HG03558 (cell line): ENCODE data around the gene ADSS1.

Experiments used
- ATAC-seq: cut with Tn5 transposase; IDR thresholded peaks from one replicate; pipeline ENCODE4 v1.9.1; 2021; ENCODE audit warnings: moderate number of reproducible peaks; ENCODE audit not compliant: unreplicated experiment; ENCODE audit errors: extremely low read depth

ADSS1 gene

DNA sequence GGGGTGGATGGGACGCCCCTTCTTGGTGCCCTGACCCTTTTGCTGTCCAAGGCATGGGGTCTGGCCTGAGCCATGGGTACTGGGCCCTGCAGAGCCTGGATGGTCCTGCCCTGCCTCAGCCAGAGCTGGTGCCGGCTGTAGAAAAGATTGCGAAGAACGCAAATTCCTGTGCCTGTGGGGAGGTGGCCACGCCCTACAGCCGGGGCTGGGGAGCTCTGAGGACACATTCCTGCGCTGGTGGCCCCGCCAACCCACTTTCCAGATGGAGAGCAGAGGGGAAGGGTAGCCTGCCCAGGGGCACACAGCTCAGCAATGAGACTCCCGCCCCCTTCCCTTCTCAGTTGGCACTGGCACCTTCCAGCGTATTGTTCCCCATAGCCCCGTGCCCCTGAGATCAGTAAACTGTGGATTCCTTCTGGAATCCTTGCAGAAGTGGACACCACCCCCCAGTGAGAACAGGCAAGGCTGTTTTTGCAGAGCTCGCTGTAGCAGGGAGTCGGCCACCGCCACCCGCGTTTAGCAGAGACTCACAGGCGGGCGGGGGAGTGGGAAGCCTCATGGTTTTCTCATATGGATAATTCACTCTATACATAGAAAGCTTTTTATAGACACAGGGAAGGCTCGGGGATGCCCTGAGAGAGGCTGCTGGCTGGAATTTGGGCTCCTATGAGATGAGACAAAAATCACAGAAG is 26.0 kb upstream of the ADSS1 start:
- no peak for ATAC-seq

- no peak for ATAC-seq
Measured at GRCh38 chr14:104698688-104699425, 25.2 kb upstream of the ADSS1 start.

- ATAC-seq = no peak
Measured at GRCh38 chr14:104699426-104699748, 24.6 kb upstream of the ADSS1 start.

GRCh38 chr14:104700225-104700651 is 23.8 kb upstream of the ADSS1 start:
- ATAC-seq = no peak

- ATAC-seq = no peak
Measured at GRCh38 chr14:104700747-104701217, 23.2 kb upstream of the ADSS1 start.

GRCh38 chr14:104701383-104702076 is 22.5 kb upstream of the ADSS1 start:
- no peak for ATAC-seq

GRCh38 chr14:104702106-104702505 is 21.9 kb upstream of the ADSS1 start:
- no peak for ATAC-seq

- no peak for ATAC-seq
Measured at GRCh38 chr14:104702673-104703072, 21.4 kb upstream of the ADSS1 start.

GRCh38 chr14:104703269-104703668 is 20.8 kb upstream of the ADSS1 start:
- no peak for ATAC-seq

- no peak for ATAC-seq
Measured at GRCh38 chr14:104704252-104704651, 19.8 kb upstream of the ADSS1 start.

DNA sequence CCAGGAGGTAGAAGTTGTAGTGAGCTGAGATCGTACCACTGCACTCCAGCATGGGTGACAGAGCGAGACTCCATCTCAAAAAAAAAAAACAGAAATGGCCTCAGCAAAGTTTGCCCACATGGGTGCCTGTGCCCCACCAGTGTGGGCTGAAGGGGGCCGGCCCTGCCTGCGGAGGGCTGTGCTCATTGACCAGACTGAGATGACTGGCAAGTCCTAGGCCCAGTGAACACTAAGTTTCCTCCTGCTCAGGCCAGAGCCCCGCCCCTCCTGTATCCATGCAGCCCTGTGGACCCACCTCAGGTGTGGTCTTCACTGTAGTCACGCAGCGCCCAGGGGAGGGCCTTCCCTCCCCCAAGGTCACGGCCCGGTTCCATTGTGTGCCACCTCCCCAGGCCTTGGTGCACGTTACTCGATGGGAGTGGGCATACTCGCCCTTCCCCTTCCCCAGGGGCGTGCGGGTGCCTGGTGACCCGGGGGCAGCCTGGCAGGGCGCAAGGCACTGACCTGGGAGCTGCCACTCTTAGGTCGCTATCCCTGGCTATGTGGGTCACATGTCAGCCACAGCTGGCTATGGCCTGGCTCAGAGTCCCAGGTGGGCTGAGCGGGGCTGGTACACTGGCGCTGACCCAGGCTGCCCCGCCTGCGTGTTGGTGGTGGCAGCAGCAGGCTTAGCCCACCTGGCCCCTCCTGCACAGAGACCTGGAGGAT is 18.5 kb upstream of the ADSS1 start:
- no peak for ATAC-seq

DNA sequence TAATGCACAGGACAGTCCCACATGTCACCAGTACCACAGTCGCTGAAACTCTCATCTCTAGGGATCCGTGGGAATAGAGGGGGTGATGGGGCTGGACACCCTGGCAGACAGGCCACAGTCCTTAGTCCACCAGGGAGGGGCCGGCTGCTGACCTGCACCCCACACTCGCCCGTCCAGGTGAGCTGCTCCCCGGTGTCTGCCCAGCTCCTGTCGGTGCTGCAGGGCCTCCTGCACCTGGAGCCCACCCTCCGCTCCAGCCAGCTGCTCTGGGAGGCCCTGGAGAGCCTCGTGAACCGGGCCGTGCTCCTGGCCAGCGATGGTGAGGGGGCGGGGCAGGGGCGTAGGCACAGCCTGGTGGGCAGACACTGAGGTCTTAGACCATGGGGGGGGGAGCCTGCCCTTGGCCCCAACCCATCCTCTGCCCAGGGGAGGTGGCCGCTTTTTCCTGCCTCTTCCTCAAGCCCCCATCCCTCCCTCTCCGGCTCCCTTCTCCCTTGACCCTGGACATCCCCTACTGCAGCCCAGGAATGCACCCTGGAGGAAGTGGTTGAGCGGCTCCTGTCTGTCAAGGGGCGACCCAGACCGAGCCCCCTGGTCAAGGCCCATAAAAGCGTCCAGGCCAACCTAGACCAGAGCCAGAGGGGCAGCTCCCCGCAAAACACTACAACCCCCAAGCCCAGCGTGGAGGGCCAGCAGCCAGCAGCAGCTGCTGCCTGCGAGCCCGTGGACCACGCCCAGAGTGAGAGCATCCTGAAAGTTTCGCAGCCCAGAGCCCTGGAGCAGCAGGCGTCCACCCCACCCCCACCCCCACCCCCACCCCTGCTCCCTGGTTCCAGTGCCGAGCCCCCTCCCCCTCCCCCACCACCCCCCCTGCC is 17.1 kb upstream of the ADSS1 start:
- no peak for ATAC-seq

DNA sequence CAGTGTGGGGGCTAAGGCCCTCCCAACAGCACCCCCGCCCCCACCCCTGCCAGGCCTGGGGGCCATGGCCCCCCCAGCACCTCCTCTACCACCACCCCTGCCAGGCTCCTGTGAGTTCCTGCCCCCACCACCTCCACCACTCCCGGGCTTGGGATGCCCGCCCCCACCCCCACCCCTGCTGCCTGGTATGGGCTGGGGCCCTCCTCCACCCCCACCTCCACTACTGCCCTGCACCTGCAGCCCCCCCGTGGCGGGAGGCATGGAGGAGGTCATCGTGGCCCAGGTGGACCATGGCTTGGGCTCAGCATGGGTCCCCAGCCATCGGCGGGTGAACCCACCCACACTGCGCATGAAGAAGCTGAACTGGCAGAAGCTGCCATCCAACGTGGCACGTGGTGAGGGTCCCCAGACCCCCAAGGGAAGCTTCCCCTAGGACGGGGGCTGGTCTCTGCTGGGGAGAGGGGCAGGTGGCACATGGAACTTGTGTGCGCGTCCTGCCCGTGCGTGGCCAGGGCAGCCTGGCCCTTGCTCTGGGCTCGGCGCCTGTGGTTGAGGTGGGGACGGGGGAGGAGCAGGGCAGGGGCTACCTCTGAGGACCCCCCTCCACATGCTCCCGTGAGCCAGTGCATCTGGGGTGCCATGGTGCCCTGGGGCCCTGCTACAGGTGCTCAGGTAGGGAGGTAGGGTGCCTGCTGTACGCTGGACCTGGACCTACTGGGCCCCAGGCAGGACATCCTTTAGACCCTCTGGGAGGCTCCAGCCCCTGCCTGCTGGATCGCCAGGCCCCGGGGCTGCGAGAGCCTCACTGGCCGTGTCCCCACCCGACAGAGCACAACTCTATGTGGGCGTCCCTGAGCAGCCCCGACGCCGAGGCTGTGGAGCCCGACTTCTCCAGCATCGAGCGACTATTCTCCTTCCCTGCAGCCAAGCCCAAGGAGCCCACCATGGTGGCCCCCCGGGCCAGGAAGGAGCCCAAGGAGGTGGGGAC is 16.1 kb upstream of the ADSS1 start:
- ATAC-seq = no peak

- ATAC-seq = no peak
Measured at GRCh38 chr14:104708606-104709268, 15.3 kb upstream of the ADSS1 start.

GRCh38 chr14:104709387-104710039 is 14.5 kb upstream of the ADSS1 start:
- ATAC-seq = no peak

DNA sequence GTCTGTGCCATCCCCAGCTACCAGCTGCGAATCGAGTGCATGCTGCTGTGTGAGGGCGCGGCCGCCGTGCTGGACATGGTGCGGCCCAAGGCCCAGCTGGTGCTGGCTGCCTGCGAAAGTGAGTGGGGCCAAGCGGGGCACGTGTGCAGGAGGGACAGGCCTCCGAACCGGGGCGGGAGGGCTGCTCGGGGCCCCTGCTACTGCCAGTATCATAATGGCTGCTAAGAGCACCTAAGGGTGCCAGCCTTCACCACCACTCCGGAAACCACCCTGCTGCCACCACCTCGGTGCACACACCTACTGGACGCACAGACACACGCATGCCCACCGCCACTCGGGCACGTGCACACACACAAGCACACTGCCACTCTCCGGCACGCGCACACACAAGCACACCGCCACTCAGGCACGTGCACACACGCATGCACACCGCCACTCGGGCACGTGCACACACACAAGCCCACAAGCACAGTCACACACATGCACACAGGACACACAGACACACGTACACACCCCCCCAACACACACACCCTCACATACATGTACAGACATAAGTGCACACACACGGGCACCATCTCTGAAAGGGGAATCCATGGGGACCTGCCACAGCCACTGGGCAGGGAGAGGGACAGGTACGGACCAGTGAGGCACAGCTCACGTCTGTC is 13.8 kb upstream of the ADSS1 start:
- no peak for ATAC-seq
